ENCODE results near the gene HS3ST3B1.

Gene HS3ST3B1

DNA sequence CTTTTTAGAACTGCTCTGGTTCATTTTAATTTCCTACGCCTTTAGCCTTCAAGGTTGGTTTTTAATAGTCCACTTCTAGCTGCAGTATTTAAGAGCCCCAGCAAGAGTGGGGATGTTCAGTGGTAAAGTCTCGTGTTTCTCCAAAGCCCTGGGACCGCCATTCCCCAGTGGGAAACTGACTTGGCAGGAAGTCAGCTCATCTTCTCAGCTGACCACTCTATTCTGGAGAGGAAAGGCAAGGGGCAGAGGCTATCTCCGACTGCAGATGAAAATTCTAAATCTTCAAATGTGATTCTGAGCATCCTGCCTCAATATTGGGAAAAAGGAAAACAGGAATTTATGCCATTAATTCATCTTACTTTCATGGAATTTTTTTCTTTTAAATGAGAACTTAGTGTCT is 35.5 kb downstream of the HS3ST3B1 start:
- no peak for ATAC-seq (replicated peaks)
- H3K4me1 Mint-ChIP-seq, result peaks cover 52 to 79% of the 10 kb centered on the region in 2 donors
- no peak overlapping the region for H3K27ac Mint-ChIP-seq
- H3K36me3 Mint-ChIP-seq, result peaks cover 18 to 33% of the 10 kb centered on the region in 2 donors
- H3K4me3 Mint-ChIP-seq, result no peak overlapping the region
- peaks cover 0 to 13% of the 10 kb centered on the region in 2 donors for H3K27me3 Mint-ChIP-seq
- H3K9me3 Mint-ChIP-seq, result no peaks in the 10 kb centered on the region
- no peak for DNase-seq

- Mint-ChIP-seq H3K36me3 (peaks cover 18 to 29% of the 10 kb centered on the region in 2 donors), H3K4me3 (peak overlapping the region; percentile 42 to 66), H3K27me3 (peaks cover 0 to 13% of the 10 kb centered on the region in 2 donors), H3K9me3 (no peaks in the 10 kb centered on the region), H3K27ac (peak overlapping the region; percentile 60), H3K4me1 (peaks cover 50 to 86% of the 10 kb centered on the region in 2 donors)
- peak; percentile 97 for ATAC-seq (replicated peaks)
- DNase-seq, result peak; percentile 68
These were observed 36.8 kb downstream of the HS3ST3B1 start for GRCh38 chr17:14337596-14338079.

DNA sequence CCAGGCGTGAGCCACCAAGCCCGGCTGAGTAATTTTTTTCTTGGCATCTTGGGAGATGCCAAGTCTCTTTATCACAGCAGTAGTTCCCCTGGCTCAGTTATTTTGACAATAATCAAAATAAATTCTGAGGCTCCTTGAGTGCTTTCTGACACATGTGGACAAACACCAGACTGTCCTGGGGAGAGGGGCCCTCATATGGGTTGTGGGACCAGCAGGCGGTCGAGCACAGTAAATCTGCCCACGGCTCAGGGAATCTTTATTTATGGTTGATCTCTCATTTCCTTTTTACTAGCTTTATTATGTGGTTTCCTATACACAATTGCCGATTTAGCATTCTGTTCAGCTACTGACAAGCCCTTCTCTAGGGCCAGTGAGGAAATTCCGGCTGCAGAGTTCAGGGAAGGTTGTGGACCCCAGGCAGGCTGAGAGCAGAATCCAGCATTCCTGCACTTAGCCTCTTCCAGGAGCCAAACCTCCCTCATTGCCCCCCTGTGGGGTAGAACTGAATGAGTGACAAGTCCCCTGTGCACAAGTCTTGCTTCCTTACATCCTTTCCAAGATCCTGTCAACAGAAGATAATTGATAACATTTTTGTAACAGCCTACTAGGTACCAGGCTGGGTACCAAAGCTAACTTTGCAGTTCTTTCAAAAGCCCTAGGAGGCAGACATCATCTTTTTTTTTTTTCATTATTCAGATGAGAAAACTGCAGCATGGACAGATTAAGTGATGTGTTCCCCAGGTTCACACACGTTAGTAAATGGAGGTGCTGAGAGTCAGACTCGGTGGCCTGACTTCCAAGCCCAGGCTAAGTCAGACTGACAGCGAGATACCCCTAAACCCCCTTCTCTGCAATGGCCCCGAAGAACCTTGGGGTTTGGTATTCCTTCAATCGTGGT is 40.2 kb downstream of the HS3ST3B1 start:
- Mint-ChIP-seq H3K4me1 (peaks cover 33 to 63% of the 10 kb centered on the region in 2 donors), H3K27me3 (peaks cover 0 to 13% of the 10 kb centered on the region in 2 donors), H3K27ac (no peak overlapping the region), H3K4me3 (peak overlapping the region; percentile 22 to 39), H3K9me3 (no peaks in the 10 kb centered on the region), H3K36me3 (peaks cover 20 to 44% of the 10 kb centered on the region in 2 donors)
- DNase-seq, result no peak
- no peak for ATAC-seq (replicated peaks)

DNA sequence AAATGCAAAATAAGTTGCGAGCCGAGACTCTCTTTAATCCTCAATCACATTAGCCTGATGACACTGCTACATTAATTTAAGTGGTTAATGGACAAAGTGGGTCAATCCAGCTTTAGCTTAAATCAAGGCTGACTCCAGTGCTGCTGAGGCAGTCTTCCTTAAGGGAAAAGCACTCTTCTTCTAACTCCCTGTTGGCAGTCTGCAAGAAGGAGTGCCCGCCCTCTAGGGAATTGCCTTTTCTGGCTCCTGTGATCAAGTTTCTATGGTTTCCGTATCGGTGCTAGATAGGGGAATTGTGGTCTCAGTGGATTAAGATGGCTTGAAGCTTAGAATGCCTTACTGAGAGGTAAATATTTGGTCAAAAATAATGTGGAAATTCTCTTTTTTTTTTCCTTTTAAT is 41.0 kb downstream of the HS3ST3B1 start:
- H3K4me1 Mint-ChIP-seq, result peaks cover 34 to 61% of the 10 kb centered on the region in 2 donors
- H3K27me3 Mint-ChIP-seq, result peaks cover 0 to 13% of the 10 kb centered on the region in 2 donors
- no peak overlapping the region for H3K27ac Mint-ChIP-seq
- ATAC-seq (replicated peaks) (no peak), DNase-seq (no peak)
- H3K9me3 Mint-ChIP-seq, result no peaks in the 10 kb centered on the region
- H3K36me3 Mint-ChIP-seq, result peaks cover 25 to 51% of the 10 kb centered on the region in 2 donors
- no peak overlapping the region for H3K4me3 Mint-ChIP-seq

DNA sequence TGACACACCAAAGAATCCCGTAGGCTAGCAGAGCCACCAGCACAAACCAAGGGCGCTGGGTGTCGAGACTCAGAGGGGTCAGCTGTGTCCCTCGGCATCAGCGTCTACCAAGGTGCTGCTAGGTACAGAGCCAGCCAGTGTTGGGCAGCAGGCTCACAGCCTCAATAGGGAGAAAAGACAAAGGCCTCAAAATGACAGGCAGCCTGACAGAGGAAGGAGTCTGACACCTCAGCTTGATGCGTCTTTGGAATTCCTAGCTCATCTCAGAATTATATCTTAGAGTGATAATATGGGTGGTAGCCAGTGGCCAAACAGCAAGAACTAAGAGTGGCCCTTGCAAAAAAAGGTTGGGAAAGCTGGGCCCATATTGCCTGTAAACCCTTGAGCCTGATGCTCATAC is 45.9 kb downstream of the HS3ST3B1 start:
- ATAC-seq (replicated peaks) (no peak), DNase-seq (no peak)
- H3K36me3 Mint-ChIP-seq, result peaks cover 26 to 43% of the 10 kb centered on the region in 2 donors
- H3K9me3 Mint-ChIP-seq, result no peaks in the 10 kb centered on the region
- H3K27me3 Mint-ChIP-seq, result no peaks in the 10 kb centered on the region
- H3K4me1 Mint-ChIP-seq, result peaks cover 28 to 42% of the 10 kb centered on the region in 2 donors
- peak overlapping the region in 1 of 2 donors; percentile 6 for H3K4me3 Mint-ChIP-seq
- H3K27ac Mint-ChIP-seq, result peak overlapping the region; percentile 25

DNA sequence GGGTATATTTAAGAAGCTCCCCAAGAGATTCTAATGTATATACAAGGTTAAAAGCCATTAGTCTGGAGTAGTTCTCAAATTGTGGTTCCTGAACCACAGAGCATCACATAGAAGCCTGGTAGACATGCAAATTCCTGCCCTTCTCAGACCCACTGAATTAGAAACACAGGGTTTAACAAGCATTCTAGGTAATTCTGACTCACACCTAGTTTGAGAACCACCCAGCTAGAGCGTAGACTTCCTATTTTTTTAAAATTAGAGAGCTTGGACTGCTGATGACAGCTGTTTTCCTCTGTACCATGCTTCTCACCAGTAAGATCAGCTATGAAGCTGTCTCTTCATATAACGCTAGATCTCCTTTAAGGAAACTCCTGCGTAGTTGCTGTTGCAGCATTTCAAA is 50.6 kb downstream of the HS3ST3B1 start:
- H3K4me3 Mint-ChIP-seq, result peak overlapping the region in 1 of 2 donors; percentile 62
- H3K27ac Mint-ChIP-seq, result peak overlapping the region; percentile 91
- peaks cover 32 to 36% of the 10 kb centered on the region in 2 donors for H3K4me1 Mint-ChIP-seq
- H3K9me3 Mint-ChIP-seq, result no peaks in the 10 kb centered on the region
- ATAC-seq (replicated peaks), result peak; percentile 99
- peaks cover 18 to 21% of the 10 kb centered on the region in 2 donors for H3K36me3 Mint-ChIP-seq
- DNase-seq, result peak; percentile 57
- no peaks in the 10 kb centered on the region for H3K27me3 Mint-ChIP-seq

DNA sequence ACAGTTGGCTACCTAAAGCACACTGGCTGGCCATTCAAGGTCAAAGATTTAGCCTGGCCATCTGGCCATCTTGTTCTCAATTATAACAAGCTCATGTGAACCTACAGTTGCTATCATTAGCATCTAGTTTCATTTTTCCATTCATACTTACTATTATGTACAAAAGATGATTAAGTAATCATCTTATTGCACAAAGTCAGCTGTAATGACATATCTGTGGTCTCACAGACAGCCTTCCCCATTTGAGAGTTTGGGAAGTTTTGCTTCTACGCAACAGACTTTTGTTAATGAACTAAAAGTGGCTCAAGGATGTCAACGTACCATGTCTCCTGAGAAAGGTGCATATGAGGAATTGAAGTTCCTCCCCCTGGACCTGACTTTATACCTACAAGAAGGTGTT is 51.3 kb downstream of the HS3ST3B1 start:
- no peak for ATAC-seq (replicated peaks)
- peak overlapping the region in 1 of 2 donors; percentile 3 for H3K4me3 Mint-ChIP-seq
- no peaks in the 10 kb centered on the region for H3K27me3 Mint-ChIP-seq
- H3K9me3 Mint-ChIP-seq, result no peaks in the 10 kb centered on the region
- peaks cover 26 to 31% of the 10 kb centered on the region in 2 donors for H3K4me1 Mint-ChIP-seq
- H3K27ac Mint-ChIP-seq, result peak overlapping the region; percentile 91
- no peak for DNase-seq
- peaks cover 15 to 16% of the 10 kb centered on the region in 2 donors for H3K36me3 Mint-ChIP-seq

GRCh38 chr17:14353861-14354474 is 53.1 kb downstream of the HS3ST3B1 start:
- Mint-ChIP-seq H3K4me1 (peaks cover 14 to 24% of the 10 kb centered on the region in 2 donors), H3K27ac (no peak overlapping the region), H3K9me3 (no peaks in the 10 kb centered on the region), H3K27me3 (no peaks in the 10 kb centered on the region), H3K36me3 (peaks cover 4 to 9% of the 10 kb centered on the region in 2 donors), H3K4me3 (no peak overlapping the region)
- ATAC-seq (replicated peaks) (no peak), DNase-seq (no peak)

GRCh38 chr17:14354807-14355206 is 53.9 kb downstream of the HS3ST3B1 start:
- no peaks in the 10 kb centered on the region for H3K27me3 Mint-ChIP-seq
- no peak for ATAC-seq (replicated peaks)
- H3K36me3 Mint-ChIP-seq, result peaks cover under 1 to 5% of the 10 kb centered on the region in 2 donors
- no peak overlapping the region for H3K27ac Mint-ChIP-seq
- peaks cover 17 to 29% of the 10 kb centered on the region in 2 donors for H3K4me1 Mint-ChIP-seq
- DNase-seq, result no peak
- H3K9me3 Mint-ChIP-seq, result no peaks in the 10 kb centered on the region
- H3K4me3 Mint-ChIP-seq, result no peak overlapping the region

- DNase-seq, result no peak
- Mint-ChIP-seq H3K4me1 (peaks cover 19 to 27% of the 10 kb centered on the region in 2 donors), H3K27ac (no peak overlapping the region)
These were observed 54.7 kb downstream of the HS3ST3B1 start for GRCh38 chr17:14355556-14355955.

GRCh38 chr17:14359163-14360020 is 58.5 kb downstream of the HS3ST3B1 start:
- Mint-ChIP-seq H3K9me3 (no peaks in the 10 kb centered on the region), H3K27ac (peak overlapping the region; percentile 68), H3K4me1 (peaks cover 19 to 33% of the 10 kb centered on the region in 2 donors), H3K27me3 (peaks cover 0 to 5% of the 10 kb centered on the region in 2 donors), H3K4me3 (peak overlapping the region; percentile 52 to 63), H3K36me3 (no peaks in the 10 kb centered on the region)
- ATAC-seq (replicated peaks) (peak; percentile 98 to 100), DNase-seq (peak; percentile 92)

More at GRCh38 chr17:14355556-14355955, 54.7 kb downstream of the HS3ST3B1 start:
- Mint-ChIP-seq H3K4me3 (no peak overlapping the region), H3K9me3 (no peaks in the 10 kb centered on the region), H3K36me3 (no peaks in the 10 kb centered on the region), H3K27me3 (no peaks in the 10 kb centered on the region)
- no peak for ATAC-seq (replicated peaks)

DNA sequence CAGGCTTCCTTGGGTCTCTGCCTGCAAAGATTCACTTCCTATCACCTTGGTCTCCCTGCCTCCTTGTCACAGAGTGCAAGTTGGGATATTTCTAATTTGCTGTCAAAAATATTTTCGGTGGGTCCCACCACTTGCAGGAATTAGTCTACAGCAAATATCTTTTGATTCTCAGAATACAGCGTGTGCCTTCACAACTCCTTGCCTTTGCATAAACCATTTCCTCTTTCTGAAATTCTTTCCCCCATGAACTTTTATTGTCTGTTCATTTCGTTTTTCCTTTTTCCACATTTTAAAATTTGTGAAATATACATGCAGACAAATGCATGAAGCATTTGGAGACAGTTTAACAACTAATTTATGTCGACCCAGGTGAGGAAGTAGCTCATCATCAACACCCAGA is 60.0 kb downstream of the HS3ST3B1 start:
- Mint-ChIP-seq H3K27me3 (peaks cover 0 to 5% of the 10 kb centered on the region in 2 donors), H3K36me3 (no peaks in the 10 kb centered on the region), H3K9me3 (peaks cover 0 to under 1% of the 10 kb centered on the region in 2 donors), H3K27ac (peak overlapping the region; percentile 78), H3K4me1 (peaks cover 19 to 33% of the 10 kb centered on the region in 2 donors), H3K4me3 (peak overlapping the region; percentile 12 to 43)
- DNase-seq (no peak), ATAC-seq (replicated peaks) (no peak)

DNA sequence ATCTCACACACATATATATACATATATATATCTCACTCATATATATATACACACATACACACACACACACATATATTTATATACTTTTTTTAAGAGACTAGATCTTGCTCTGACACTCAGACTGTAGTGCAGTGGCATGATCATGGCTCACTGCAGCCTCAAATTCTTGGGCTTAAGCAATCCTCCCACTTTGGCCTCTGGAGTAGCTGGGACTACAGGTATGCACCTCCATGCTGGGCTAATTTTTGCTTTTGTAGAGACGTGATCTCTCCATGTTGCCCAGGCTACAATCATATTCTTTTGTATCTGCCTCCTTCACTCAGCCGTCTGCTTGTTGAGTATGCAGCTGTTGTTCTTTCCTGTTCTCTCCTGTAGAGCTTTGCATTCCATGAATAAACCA is 60.6 kb downstream of the HS3ST3B1 start:
- Mint-ChIP-seq H3K4me3 (no peak overlapping the region), H3K27me3 (peaks cover 0 to 5% of the 10 kb centered on the region in 2 donors), H3K9me3 (peaks cover 0 to 1% of the 10 kb centered on the region in 2 donors), H3K27ac (no peak overlapping the region), H3K4me1 (peaks cover 19 to 33% of the 10 kb centered on the region in 2 donors), H3K36me3 (no peaks in the 10 kb centered on the region)
- ATAC-seq (replicated peaks) (no peak), DNase-seq (no peak)

Data from stimulated activated naive B cell treated with anti-CD40 and anti-IgM and Interleukin-4, amounts not matched to agents 10 μg/mL and 1 μg/mL and 100 μg/mL, for 72 hours (primary cell).